NCI-H345 treated with DMSO at 0.1 percent for 48 hours (cell line): Measurements from ENCODE around the gene KRT39.
A peak's percentile ranks its signal among the peaks of the same experiment; 100 is the strongest.
"Not testable (repeated sequence)": the region's sequence is repeated elsewhere in the genome, so short reads cannot be mapped to it uniquely, and the experiment has no call there.

Experiments
- DNase-seq: peaks from one replicate; lab custom pipeline; 2025; ENCODE audit not compliant: unreplicated experiment; lab: John Stamatoyannopoulos, UW

KRT39 gene

GRCh38 chr17:40942553-40942952, 24.2 kb downstream of the KRT39 start:
- no peak for DNase-seq

- DNase-seq = no peak
These were observed 26.5 kb downstream of the KRT39 start for GRCh38 chr17:40940266-40940665.

GRCh38 chr17:40938981-40939380, 27.8 kb downstream of the KRT39 start:
- no peak for DNase-seq

GRCh38 chr17:40937384-40937819, 29.3 kb downstream of the KRT39 start, which contains the start of gene KRT23:
Gene KRT23, minus strand, starts transcription at chr17:40937646. Its CDS starts 1,043 bp downstream, at chr17:40936603.
- DNase-seq = no peak

GRCh38 chr17:40936976-40937375, 29.8 kb downstream of the KRT39 start:
- no peak for DNase-seq

DNA sequence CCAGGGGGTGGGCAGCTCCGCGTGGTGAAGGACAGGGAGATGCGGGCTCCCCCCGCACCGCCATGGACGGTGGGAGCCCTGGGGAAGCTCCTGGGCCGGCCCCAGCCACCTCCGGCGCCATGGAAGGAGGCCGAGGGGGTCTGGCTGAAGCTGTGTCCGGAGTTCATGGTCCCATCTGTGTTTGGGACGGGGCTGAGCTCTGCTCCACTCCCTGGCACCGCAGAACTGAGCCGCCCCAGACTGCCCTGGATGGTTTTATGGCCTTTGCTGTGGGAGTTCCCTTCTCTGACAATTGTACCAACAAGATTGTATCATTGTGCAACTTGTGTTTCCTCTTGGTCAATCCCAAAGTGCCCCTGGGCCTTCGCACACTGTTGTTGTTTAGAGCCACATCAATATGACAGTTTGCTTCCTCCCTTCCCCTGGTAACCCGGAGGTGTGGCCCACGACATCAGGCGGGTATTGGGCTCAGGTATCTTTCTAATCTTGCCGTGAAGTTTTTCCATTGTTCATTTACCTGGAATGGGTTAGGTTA, 30.2 kb downstream of the KRT39 start:
- DNase-seq = no peak

- no peak for DNase-seq
These were observed 31.1 kb downstream of the KRT39 start for GRCh38 chr17:40935624-40936023.

- no peak for DNase-seq
These were observed 34.1 kb downstream of the KRT39 start for GRCh38 chr17:40932608-40933007.

GRCh38 chr17:40931311-40931710, 35.4 kb downstream of the KRT39 start:
- no peak for DNase-seq

GRCh38 chr17:40926341-40926740, 40.4 kb downstream of the KRT39 start:
- no peak for DNase-seq

- DNase-seq = no peak
These were observed 44.5 kb downstream of the KRT39 start for GRCh38 chr17:40922239-40922638.

GRCh38 chr17:40921026-40921425, 45.7 kb downstream of the KRT39 start:
- no peak for DNase-seq

DNA sequence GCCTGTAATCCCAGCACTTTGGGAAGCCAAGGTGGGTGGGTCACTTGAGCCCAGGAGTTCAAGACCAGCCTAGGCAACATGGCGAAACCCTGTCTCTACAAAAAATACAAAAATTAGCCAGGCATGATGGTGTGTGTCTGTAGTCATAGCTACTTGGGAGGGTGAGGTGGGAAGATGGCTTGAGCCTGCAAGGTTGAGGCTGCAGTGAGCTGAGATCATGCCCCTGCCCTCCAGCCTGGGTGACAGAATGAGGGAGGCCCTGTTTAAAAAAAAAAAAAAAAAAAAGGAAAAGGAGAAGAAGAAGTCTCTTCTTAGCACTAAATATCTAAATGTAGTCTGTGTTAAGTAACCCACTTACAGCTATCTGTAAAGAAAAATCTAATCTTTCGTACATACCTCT, 49.6 kb downstream of the KRT39 start:
- DNase-seq = not testable (repeated sequence)

DNA sequence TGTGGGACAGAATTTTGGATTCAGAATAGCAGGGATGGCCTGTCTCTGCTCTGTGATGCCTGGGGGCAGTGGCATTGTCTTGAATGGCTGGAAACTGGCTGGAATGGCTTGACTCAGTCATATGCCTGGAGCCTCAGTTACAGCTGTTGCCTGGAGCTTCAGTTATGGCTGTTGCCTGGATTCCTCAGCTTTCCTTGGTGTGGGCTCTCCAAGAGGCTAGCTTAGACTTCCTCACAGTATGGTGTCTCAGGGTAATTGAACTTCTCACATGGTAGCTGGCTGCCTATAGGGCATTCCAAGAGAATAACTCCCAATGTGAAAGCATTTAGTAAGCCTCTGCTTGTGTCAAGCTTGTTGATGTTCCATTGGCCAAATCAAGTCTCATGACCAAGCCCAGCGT, 50.4 kb downstream of the KRT39 start:
- no peak for DNase-seq

GRCh38 chr17:40915721-40916256, 51.0 kb downstream of the KRT39 start:
- DNase-seq = no peak

- DNase-seq = no peak
These were observed 51.5 kb downstream of the KRT39 start for GRCh38 chr17:40915199-40915661.

GRCh38 chr17:40914075-40914855, 52.5 kb downstream of the KRT39 start:
- DNase-seq = no peak

DNA sequence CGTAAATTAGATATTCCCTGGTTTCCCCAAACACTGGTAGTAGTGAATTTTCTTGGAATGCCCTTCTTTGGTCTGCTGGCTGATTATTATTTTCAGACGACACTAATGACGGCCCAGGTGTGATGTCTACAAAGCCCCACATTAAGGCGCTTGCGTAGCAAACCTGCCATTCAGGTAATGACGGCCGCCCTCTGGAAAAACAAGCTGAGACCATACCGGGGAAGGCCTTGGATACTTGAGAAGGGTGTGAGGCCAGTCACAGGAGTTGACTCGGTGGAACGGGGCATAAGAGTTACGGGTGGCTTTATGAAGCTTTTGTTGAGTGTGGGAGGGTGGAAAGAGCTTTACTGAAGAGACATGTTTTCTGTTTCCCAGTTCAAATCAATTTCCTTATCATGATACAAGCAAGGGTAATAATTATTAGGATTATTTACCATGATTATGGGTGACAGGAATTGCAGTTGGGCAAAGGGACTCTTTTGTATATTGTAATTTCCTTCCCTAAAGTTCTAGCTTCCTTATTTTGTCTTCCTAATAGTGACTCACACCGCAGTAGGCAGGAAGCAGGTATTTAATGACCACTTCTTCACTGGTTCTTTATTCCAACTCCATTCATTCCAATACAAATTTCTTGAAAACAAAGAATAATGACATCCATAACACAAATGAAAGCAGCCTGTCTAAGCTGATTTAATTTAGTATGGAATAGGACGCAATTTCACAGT, 54.1 kb downstream of the KRT39 start:
- DNase-seq = no peak

DNA sequence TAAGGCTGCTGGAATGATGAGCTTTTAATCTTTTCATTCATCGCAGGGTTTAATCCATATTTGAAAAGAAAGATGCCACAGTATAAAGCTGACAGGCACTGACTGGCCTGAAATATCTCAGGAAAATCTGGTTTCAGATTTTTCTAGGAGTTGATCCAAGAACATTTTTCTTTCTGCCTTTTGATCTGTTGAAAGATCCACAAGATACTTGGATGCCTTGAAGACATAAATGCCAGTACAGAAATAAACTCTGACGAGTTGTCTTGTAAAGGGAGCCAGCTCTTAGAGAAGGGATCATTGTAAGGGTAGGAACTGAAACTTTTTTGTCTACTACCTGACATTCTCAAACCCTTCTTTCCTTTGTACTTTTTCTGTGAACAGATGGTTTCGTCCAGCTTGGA, 56.3 kb downstream of the KRT39 start:
- no peak for DNase-seq

DNA sequence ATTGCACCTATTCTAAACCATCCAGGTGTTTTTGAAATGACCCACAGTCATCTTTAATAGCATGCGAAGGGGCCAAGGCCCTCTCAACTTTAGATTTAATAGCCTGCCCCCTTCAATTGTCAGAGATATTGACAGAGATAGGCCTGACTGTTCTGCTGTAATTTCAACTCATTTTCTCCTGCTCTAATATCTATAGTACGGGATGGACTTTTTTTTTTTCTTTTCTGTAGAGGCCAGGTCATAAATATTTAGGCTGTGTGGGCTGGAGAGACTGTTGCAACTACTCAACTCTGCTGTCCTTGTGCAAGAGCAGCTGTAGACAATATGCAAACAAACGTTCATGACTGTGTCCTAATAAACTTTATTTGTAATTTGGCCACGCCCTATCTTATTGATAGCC, 57.0 kb downstream of the KRT39 start:
- DNase-seq = no peak

DNA sequence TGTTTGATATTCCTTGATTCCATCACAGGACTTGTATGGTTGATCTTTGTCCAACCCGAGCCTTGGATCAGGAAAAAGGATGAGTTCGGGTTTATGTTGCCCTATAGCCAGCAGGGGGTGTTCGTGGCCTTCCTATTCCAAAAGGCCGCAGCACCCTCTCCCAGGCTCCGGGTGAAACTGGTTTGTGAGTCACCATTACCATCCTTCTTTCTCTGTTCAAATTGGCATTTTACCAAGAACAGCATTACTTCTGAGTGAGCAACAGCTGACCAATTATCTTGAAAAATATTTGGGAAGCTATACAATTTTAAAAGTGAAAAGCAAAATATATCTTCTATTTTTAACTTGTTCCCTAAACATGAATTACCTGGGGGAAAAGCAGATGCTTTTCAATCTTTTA, 57.4 kb downstream of the KRT39 start:
- peak; percentile 77 for DNase-seq
